ENCODE results near the gene FMOD.
"Not testable (repeated sequence)": the region's sequence is repeated elsewhere in the genome, so short reads cannot be mapped to it uniquely, and the experiment has no call there.

The FMOD gene

DNA sequence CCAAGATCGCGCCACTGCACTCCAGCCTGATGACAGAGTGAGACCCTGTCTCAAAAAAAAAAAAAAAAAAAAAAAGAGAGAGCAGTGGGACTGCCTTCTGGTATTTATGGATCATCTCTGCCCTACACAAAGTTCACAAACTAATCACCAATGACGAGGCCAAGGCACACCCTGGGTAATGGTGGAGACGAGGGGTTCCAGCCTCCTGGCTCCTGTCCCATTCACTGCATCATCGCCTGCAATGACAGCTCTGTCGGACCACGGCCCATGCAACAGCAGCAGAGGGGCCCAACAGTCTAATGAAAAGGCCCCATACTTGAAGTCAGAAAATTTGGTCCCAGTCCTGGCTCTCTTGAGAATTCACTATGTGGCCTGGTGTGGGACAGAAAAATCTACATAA is 48.5 kb downstream of the FMOD start:
- TF ChIP-seq, protein P1, sequence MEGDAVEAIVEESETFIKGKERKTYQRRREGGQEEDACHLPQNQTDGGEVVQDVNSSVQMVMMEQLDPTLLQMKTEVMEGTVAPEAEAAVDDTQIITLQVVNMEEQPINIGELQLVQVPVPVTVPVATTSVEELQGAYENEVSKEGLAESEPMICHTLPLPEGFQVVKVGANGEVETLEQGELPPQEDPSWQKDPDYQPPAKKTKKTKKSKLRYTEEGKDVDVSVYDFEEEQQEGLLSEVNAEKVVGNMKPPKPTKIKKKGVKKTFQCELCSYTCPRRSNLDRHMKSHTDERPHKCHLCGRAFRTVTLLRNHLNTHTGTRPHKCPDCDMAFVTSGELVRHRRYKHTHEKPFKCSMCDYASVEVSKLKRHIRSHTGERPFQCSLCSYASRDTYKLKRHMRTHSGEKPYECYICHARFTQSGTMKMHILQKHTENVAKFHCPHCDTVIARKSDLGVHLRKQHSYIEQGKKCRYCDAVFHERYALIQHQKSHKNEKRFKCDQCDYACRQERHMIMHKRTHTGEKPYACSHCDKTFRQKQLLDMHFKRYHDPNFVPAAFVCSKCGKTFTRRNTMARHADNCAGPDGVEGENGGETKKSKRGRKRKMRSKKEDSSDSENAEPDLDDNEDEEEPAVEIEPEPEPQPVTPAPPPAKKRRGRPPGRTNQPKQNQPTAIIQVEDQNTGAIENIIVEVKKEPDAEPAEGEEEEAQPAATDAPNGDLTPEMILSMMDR (IDR thresholded peaks at IDR 0.05; ENCODE audit: insufficient read depth, low read depth, low read length, missing control alignments): no peak
- H3K4me3 ChIP-seq (ENCODE audit: low read length): no peak overlapping the region
- DNase-seq (ENCODE audit: low read depth): no peak

DNA sequence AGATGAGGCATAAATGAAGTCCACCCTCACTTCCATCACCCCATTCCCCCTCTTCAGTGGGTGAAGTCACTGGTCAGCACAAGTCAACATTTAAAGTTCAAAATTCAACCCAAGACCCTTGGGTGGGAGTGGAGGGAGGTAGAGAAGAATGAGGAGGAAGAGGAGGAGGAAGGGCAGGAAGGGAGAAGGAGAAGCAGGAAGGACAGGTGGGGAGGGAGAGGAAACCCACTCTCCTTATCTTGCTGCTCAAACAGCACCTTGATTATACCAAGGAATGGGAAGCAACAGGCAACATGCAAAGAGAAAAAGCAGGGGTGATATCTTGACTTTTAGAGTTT is 49.6 kb downstream of the FMOD start:
- no peak for DNase-seq (ENCODE audit: low read depth)
- TF ChIP-seq, protein P1 (IDR thresholded peaks at IDR 0.05; ENCODE audit: insufficient read depth, low read depth, low read length, missing control alignments): no peak
- H3K4me3 ChIP-seq (ENCODE audit: low read length): no peak overlapping the region

DNA sequence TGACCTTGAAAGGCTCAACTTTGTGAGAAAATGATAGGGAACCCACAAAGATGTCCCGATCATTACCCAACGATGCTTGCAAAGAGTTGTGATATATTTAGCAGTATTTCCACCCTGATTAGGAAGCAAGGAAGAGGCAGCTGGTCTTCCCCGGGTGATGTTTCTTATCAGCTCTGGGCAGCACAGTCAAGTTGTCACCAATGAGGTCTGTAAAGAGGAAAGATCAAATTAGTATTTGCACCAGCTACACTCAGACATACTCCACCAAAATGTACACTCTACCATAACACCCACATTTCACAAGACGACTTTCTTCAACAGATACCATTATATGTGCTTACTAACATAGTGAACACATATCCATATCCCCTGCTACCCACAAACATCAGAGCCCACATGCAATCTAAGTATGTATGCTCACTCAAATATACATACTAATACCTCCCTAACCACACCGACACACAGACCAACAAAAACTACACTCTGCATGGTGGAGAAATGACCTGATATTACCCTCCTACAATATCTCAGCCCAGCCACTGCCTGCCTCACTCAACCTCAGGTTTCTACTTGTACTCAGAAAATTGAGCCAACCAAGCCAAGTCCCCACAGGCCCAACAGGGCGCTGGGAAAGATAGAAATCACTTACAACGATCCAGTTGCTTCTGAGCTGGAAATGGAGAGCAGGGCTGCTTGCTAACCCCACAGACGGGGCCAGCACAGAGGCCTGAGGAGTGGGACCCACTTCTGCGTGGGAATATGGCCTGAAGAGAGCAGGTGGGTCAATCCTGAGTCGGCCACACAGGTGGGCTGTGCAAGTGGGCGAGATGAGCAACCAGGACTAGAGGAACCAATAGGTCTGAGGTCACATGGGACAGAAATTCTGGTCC is 50.2 kb downstream of the FMOD start:
- H3K4me3 ChIP-seq (ENCODE audit: low read length): no peak overlapping the region
- DNase-seq (ENCODE audit: low read depth): peak; percentile 57
- TF ChIP-seq, protein P1 (IDR thresholded peaks at IDR 0.05; ENCODE audit: insufficient read depth, low read depth, low read length, missing control alignments): no peak

DNA sequence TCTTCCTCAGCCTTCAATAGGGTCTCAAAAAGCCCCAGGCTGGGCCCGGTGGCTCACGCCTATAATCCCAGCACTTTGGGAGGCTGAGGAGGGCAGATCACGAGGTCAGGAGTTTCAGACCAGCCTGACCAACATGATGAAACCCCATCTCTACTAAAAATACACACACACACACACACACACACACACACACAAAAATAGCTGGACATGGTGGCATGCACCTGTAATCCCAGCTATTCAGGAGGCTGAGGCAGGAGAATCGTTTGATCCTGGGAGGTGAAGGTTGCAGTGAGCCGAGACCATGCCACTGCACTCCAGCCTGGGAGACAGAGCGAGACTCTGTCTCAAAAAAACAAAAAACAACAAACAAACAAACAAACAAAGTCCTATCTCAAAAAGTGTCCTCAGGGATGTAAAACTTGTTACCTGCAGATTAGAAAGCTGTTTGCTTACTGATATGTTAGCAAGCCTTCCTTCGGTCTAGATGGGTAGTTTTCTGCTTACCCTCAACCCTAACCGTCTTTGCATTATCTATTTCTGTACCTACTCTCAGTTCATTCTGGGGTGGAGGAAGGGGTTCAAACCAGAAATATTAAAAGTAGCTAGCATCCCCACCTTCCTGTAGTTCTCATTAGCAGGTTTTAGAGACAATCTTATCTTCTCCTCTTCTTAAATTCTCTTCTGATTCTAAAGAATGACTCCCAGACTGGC is 51.0 kb downstream of the FMOD start:
- H3K4me3 ChIP-seq (ENCODE audit: low read length); DNase-seq (ENCODE audit: low read depth): not testable (repeated sequence)

DNA sequence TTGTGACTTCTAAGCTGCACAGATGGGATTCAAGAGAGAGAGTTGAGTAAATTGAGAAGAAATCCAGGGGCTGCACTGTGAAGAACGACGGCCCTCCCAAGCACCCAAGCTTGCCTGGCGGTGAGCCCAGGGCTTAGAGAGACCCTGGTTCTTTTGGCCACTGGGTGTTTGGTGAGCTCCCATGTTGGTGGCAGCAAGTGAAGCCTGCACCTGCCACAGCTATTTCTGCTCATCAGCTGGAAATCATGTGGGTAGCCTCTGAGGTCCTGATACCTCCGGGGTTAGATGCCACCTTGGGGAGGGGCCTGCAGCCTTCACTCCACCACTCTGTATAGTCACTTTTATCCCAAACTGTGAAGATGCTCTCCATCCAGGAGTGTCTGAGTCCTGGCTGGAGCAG is 51.8 kb downstream of the FMOD start:
- DNase-seq (ENCODE audit: low read depth): no peak
- TF ChIP-seq, protein P1 (IDR thresholded peaks at IDR 0.05; ENCODE audit: insufficient read depth, low read depth, low read length, missing control alignments): no peak
- no peak overlapping the region for H3K4me3 ChIP-seq (ENCODE audit: low read length)

DNA sequence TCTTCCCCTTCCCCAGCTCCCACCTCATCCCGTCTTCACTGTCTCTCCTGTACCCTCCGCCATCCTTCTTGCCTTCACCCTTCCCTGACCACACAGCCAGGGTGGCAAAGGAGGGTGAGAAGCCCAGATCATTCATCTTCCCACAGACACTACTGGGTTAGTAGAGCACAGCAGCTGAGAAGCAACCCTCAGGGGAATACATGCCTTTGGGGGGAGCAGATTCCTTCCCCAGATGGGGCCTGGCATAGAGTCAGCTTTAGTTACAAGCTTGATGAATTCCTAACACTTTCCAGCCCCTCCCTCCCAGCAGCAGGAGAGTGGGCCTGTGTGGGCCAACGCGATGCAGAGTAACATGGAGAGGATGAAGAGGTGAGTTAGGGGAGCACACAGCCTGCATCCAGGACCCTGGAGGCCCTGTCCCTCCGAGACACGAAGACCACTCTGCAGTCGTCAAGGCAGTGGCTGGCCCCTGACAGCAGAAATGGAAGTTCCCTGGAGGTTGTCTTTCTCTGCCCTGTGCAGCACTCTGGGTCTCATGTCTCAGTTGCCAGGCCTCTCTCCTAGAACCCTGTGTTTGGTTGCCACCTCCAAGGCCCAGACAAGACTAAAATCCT is 54.4 kb downstream of the FMOD start:
- H3K4me3 ChIP-seq (ENCODE audit: low read length): no peak overlapping the region
- no peak for DNase-seq (ENCODE audit: low read depth)
- TF ChIP-seq, protein P1 (IDR thresholded peaks at IDR 0.05; ENCODE audit: insufficient read depth, low read depth, low read length, missing control alignments): no peak

DNA sequence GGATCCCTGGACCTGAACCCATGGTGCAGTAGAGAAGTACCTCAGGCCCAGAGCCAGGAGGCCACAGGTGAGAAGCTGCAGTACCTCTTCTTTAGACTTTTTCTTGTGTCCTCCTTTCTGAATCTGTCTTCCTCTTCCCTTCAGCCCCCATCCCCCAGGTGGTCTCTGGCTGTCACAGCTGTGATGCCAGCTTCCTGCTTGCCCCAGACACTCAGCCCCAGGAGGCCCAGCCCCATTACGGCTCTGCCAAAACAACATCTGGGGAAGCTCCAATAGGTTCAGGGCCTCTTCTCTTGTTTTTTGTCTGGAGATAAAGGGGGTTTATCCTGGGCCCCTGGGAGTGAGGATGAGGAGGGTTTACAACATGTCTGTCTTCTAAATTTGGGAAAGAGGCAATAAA is 55.1 kb downstream of the FMOD start:
- no peak for DNase-seq (ENCODE audit: low read depth)
- TF ChIP-seq, protein P1 (IDR thresholded peaks at IDR 0.05; ENCODE audit: insufficient read depth, low read depth, low read length, missing control alignments): no peak
- H3K4me3 ChIP-seq (ENCODE audit: low read length): no peak overlapping the region

Measured in epithelial cell of esophagus (primary cell).